ENCODE data around the gene HK1.
"Not testable (repeated sequence)": the region's sequence is repeated elsewhere in the genome, so short reads cannot be mapped to it uniquely, and the experiment has no call there.

The HK1 gene

GRCh38 chr10:69259547-69260243, 18.6 kb upstream of the HK1 start:
- DNase-seq, result no peak

GRCh38 chr10:69261184-69261583, 17.1 kb upstream of the HK1 start:
- no peak for DNase-seq

- no peak for DNase-seq
These were observed 16.0 kb upstream of the HK1 start for GRCh38 chr10:69262292-69262751.

GRCh38 chr10:69265521-69265920, 12.8 kb upstream of the HK1 start:
- DNase-seq, result no peak

- no peak for DNase-seq
These were observed 9.4 kb upstream of the HK1 start for GRCh38 chr10:69268761-69269416.

- DNase-seq, result no peak
These were observed 8.5 kb upstream of the HK1 start for GRCh38 chr10:69269761-69270160.

GRCh38 chr10:69270990-69271389, 7.3 kb upstream of the HK1 start:
- no peak for DNase-seq

- DNase-seq, result no peak
These were observed 5.7 kb upstream of the HK1 start for GRCh38 chr10:69272624-69273023.

GRCh38 chr10:69275444-69275843, 2.9 kb upstream of the HK1 start:
- DNase-seq, result no peak

- no peak for DNase-seq
These were observed 1.8 kb upstream of the HK1 start for GRCh38 chr10:69276503-69276902.

- no peak for DNase-seq
These were observed 814 bp downstream of the HK1 start for GRCh38 chr10:69279110-69279509.

- no peak for DNase-seq
These were observed 3.5 kb downstream of the HK1 start for GRCh38 chr10:69281507-69282413.

GRCh38 chr10:69284402-69284801, 6.1 kb downstream of the HK1 start:
- not testable (repeated sequence) for DNase-seq

- DNase-seq, result no peak
These were observed 7.4 kb downstream of the HK1 start for GRCh38 chr10:69285699-69286098.

GRCh38 chr10:69287181-69287580, 8.9 kb downstream of the HK1 start:
- no peak for DNase-seq

- DNase-seq, result no peak
These were observed 12.7 kb downstream of the HK1 start for GRCh38 chr10:69290993-69291392.

- no peak for DNase-seq
These were observed 14.2 kb downstream of the HK1 start for GRCh38 chr10:69292459-69292858.

GRCh38 chr10:69295027-69295636, 16.8 kb downstream of the HK1 start:
- no peak for DNase-seq

GRCh38 chr10:69303632-69304051, 25.3 kb downstream of the HK1 start:
- DNase-seq, result no peak

GRCh38 chr10:69306421-69306820, 28.1 kb downstream of the HK1 start:
- DNase-seq, result no peak

GRCh38 chr10:69307434-69307833, 29.1 kb downstream of the HK1 start:
- no peak for DNase-seq

- DNase-seq, result not testable (repeated sequence)
These were observed 30.0 kb downstream of the HK1 start for GRCh38 chr10:69308304-69308703.

- DNase-seq, result no peak
These were observed 33.0 kb downstream of the HK1 start for GRCh38 chr10:69311309-69311708.

Data from NCI-H774 (cell line).